HepG2 (cell line): Measurements from ENCODE around the gene ZSCAN21. TPM values are rescaled to one million over a fixed set of nuclear protein-coding genes. Genes with fewer than 3 reads are reported as not detected.

Experiments used
- ATAC-seq: fragments of 200-7000 bp; cut with Tn5 transposase; 3 replicates; pipeline ENCODE4 v1.9.1; 2020; ENCODE audit warnings: mild to moderate bottlenecking, moderate library complexity
- BruUV-seq: library from RNA; stranded (reverse); fragments of 400-500 nt; replicated peaks from 2 replicates; lab custom pipeline; 2021; lab: Mats Ljungman, UMichigan
- CTCF ChIA-PET: fragments of 300-600 bp; formaldehyde crosslinking; extraction: SDS; loops from one replicate; lab custom pipeline; 2021; ENCODE audit warnings: low total read pairs, inconsistent platforms, low intra/inter-chr PET ratio; lab: Yijun Ruan, JAX
- POLR2A ChIA-PET: fragments of 350-600 bp; sonication (Branson Sonifier 250); formaldehyde crosslinking; loops from one replicate; lab custom pipeline; 2020; ENCODE audit warnings: antibody characterized with exemption, inconsistent platforms; lab: Yijun Ruan, JAX
- DNase-seq: peaks from one replicate; pipeline ENCODE4 v3.0.0-alpha.2; 2015; ENCODE audit warnings: low spot score
- FAIRE-seq: peaks from 3 replicates; lab custom pipeline; 2011; peaks lifted over from hg19 to GRCh38; lab: Jason Lieb, UNC
- H2AFZ ChIP-seq: one replicate; pipeline ENCODE4 v1.6.1; 2011; ENCODE audit warnings: low read length, inconsistent platforms
- H3K27ac ChIP-seq: fragments of 300-600 bp; 3 replicates; pipeline ENCODE4 v1.8.0; 2011; ENCODE audit warnings: mixed run types, mild to moderate bottlenecking, mixed read lengths, low read length, inconsistent platforms; ENCODE audit not compliant: insufficient read depth; ENCODE audit errors: extremely low read length
- H3K27me3 ChIP-seq, 2 experiments: fragments of 200-600 bp in 1 of 2; 2 replicates in 1 of 2; 3 replicates in 1 of 2; pipeline versions ENCODE4 v1.6.0 to v1.8.0; 2011; ENCODE audit warnings: low read length in 2 of 2, mild to moderate bottlenecking in 2 of 2, moderate library complexity in 2 of 2, inconsistent platforms in 1 of 2; ENCODE audit not compliant: insufficient read depth in 2 of 2, control insufficient read depth in 1 of 2
- H3K36me3 ChIP-seq, 2 experiments: fragments of 200-600 bp in 1 of 2; replicated peaks in 1 of 2; 2 replicates in 1 of 2; 3 replicates in 1 of 2; pipeline versions ENCODE4 v1.5.1 to v1.8.0; 2011; ENCODE audit warnings: low read length in 2 of 2, inconsistent platforms in 1 of 2; ENCODE audit not compliant: insufficient read depth in 2 of 2, control insufficient read depth in 1 of 2
- H3K4me1 ChIP-seq: 2 replicates; pipeline ENCODE4 v1.5.1; 2012; ENCODE audit warnings: low read length, inconsistent platforms; ENCODE audit not compliant: insufficient read depth
- H3K4me2 ChIP-seq: 2 replicates; pipeline ENCODE4 v1.6.0; 2011; ENCODE audit warnings: low read depth, low read length, inconsistent platforms
- H3K4me3 ChIP-seq, 3 experiments: fragments of 200-600 bp in 1 of 3; sonication (generic), shearing (Covaris generic) in 1 of 3; replicated peaks in 1 of 3; 2 replicates each; pipeline ENCODE4 v1.5.1; 2011 to 2016; ENCODE audit warnings: low read length in 3 of 3, inconsistent platforms in 2 of 3, low read depth in 2 of 3, mild to moderate bottlenecking in 2 of 3, control low read depth in 1 of 3, mixed read lengths in 1 of 3; ENCODE audit not compliant: insufficient read depth in 1 of 3
- H3K79me2 ChIP-seq: one replicate; pipeline ENCODE4 v1.6.1; 2011; ENCODE audit warnings: low read length, inconsistent platforms; ENCODE audit not compliant: insufficient read depth
- H3K9ac ChIP-seq: 2 replicates; pipeline ENCODE4 v1.6.0; 2011; ENCODE audit warnings: mild to moderate bottlenecking, low read depth, low read length, inconsistent platforms; ENCODE audit not compliant: insufficient read depth
- H3K9me3 ChIP-seq: 2 replicates; pipeline ENCODE4 v1.5.1; 2012; ENCODE audit warnings: mild to moderate bottlenecking, low read length
- H4K20me1 ChIP-seq: 2 replicates; pipeline ENCODE4 v1.6.0; 2011; ENCODE audit warnings: inconsistent platforms, mild to moderate bottlenecking, low read length, moderate library complexity; ENCODE audit not compliant: insufficient read depth
- BCL6 ChIP-seq: IDR thresholded peaks from 2 replicates; pipeline ENCODE4 v1.6.1; 2016; ENCODE audit warnings: missing genetic modification reagents, missing compliant biosample characterization
- DBP ChIP-seq: sonication (generic); formaldehyde crosslinking; IDR thresholded peaks from 2 replicates; pipeline ENCODE4 v1.4.0; 2020; ENCODE audit warnings: missing genetic modification reagents; ENCODE audit errors: not compliant biosample characterization
- ETV5 ChIP-seq: IDR thresholded peaks from 2 replicates; pipeline ENCODE4 v1.6.1; 2018; ENCODE audit warnings: missing biosample characterization, missing genetic modification reagents, inconsistent platforms, borderline replicate concordance
- GABPA ChIP-seq, 2 experiments: IDR thresholded peaks; 2 replicates each; pipeline ENCODE4 v1.6.1; 2011 to 2016; ENCODE audit warnings: low read depth in 2 of 2, low read length in 1 of 2, missing biosample characterization in 1 of 2, missing genetic modification characterization in 1 of 2
- HNF4A ChIP-seq: sonication (generic); formaldehyde crosslinking; IDR thresholded peaks from 2 replicates; pipeline ENCODE4 v1.4.0; 2020; ENCODE audit warnings: missing genetic modification reagents
- ISX ChIP-seq: sonication (generic); formaldehyde crosslinking; conservative IDR thresholded peaks from 2 replicates; pipeline ENCODE4 v1.5.0; 2020; ENCODE audit warnings: missing genetic modification reagents
- NBN ChIP-seq: fragments of 450-650 bp; conservative IDR thresholded peaks from 2 replicates; pipeline ENCODE4 v1.6.1; 2017
- NFIC ChIP-seq: IDR thresholded peaks from 2 replicates; pipeline ENCODE4 v1.6.1; 2012; ENCODE audit warnings: mild to moderate bottlenecking, low read length, inconsistent platforms
- SAP130 ChIP-seq: IDR thresholded peaks from 2 replicates; pipeline ENCODE4 v1.6.1; 2016; ENCODE audit warnings: low read depth
- SIN3A ChIP-seq: IDR thresholded peaks from 2 replicates; pipeline ENCODE4 v1.6.1; 2011; ENCODE audit warnings: low read depth, mild to moderate bottlenecking, control low read depth, low read length, borderline replicate concordance
- SOX13 ChIP-seq, 3 experiments: fragments of 450-650 bp in 1 of 3; sonication (generic) in 1 of 3; formaldehyde crosslinking in 1 of 3; IDR thresholded peaks in 2 of 3; conservative IDR thresholded peaks in 1 of 3; 2 replicates each; pipeline versions ENCODE4 v1.5.0 to v1.6.1; 2016 to 2020; ENCODE audit warnings: antibody characterized with exemption in 1 of 3, mild to moderate bottlenecking in 1 of 3, missing compliant biosample characterization in 1 of 3, missing genetic modification reagents in 1 of 3, moderate library complexity in 1 of 3
- SOX5 ChIP-seq: IDR thresholded peaks from 2 replicates; pipeline ENCODE4 v1.6.1; 2016; ENCODE audit warnings: borderline replicate concordance
- ZNF367 ChIP-seq: sonication (generic); formaldehyde crosslinking; IDR thresholded peaks from 2 replicates; pipeline ENCODE4 v1.4.0; 2020; ENCODE audit warnings: missing genetic modification reagents, borderline replicate concordance
- ZNF607 ChIP-seq: sonication (generic); formaldehyde crosslinking; IDR thresholded peaks from 2 replicates; pipeline ENCODE4 v1.5.1; 2020; ENCODE audit warnings: missing genetic modification reagents, mild to moderate bottlenecking, borderline replicate concordance
- ZNF674 ChIP-seq: sonication (generic); formaldehyde crosslinking; IDR thresholded peaks from 2 replicates; pipeline ENCODE4 v1.5.0; 2020; ENCODE audit warnings: low read depth, mild to moderate bottlenecking, missing genetic modification reagents
- WGBS: methylation state at CpG from one replicate; pipeline ENCODE4 v1.1.6; 2017; ENCODE audit warnings: low lambda C conversion rate; 5-methylcytosine and 5-hydroxymethylcytosine counted together
- in situ Hi-C: cut with HindIII; loops from 2 replicates; pipeline ENCODE4 v1.10.0; 2017; ENCODE audit warnings: low pct_unique_long_range_greater_than_20kb; ENCODE audit not compliant: extremely low pct_ligation_motif_present
- intact Hi-C: fragments of 100-400 bp; cut with micrococcal nuclease; formaldehyde crosslinking; loops from one replicate; pipeline ENCODE4 v1.10.0; 2022; ENCODE audit not compliant: unreplicated experiment
- polyA plus RNA-seq, 8 experiments: library from polyadenylated mRNA; depleted of rRNA in 3 of 8; stranded (reverse) in 7 of 8; unstranded in 1 of 8; fragments of >200 nt; fragmentation: Illumina TruSeq in 4 of 8; extraction: Trizol in 4 of 8; gene quantifications; 2 replicates each; pipeline versions ENCODE4 v1.2.1 to v1.2.3, GENCODE V29; 2011 to 2016; ENCODE audit warnings: low read depth in 4 of 8, missing spikeins in 1 of 8, mixed read lengths in 1 of 8; ENCODE audit not compliant: insufficient read depth in 1 of 8
- total RNA-seq, 5 experiments: library from RNA; depleted of rRNA; stranded (reverse); fragments of >200 nt; fragmentation: Illumina TruSeq; extraction: Trizol; gene quantifications; 2 replicates each; pipeline ENCODE4 v1.2.3, GENCODE V29; 2016; ENCODE audit warnings: low read depth in 1 of 5
- TF ChIP-seq, protein P1 (sequence below), 2 experiments: sonication (generic) in 1 of 2; formaldehyde crosslinking in 1 of 2; IDR thresholded peaks; 2 replicates each; pipeline versions ENCODE4 v1.6.1 to v1.9.0; 2014 to 2022; ENCODE audit warnings: antibody characterized with exemption in 1 of 2, borderline replicate concordance in 1 of 2, inconsistent platforms in 1 of 2, low read depth in 1 of 2, missing genetic modification reagents in 1 of 2

Gene ZSCAN21
- total and polyA plus RNA-seq, 2 of the 13 experiments (the other 11 are each of a cell fraction or from before 2014, with no cell fraction given) = 7.0 to 10.0 TPM

- POLR2A ChIA-PET = interaction anchor here (0.9 to 2.0 kb wide), 2 partner anchors 78 to 83 kb away, joined by 3 to 8 read pairs; no protein-coding TSS in a partner anchor
- DNase-seq (peak; percentile 77), FAIRE-seq (no peak), ATAC-seq (peak; percentile 23)
- in situ Hi-C loops (no loop called here), intact Hi-C loops (loop anchor here (5.0 kb wide), 1 partner anchor 46 kb away; the partner anchor contains the start of gene MBLAC1)
- no peaks in the 10 kb centered on the region for H3K9me3 ChIP-seq
- peak overlapping the region; percentile 99 for H3K9ac ChIP-seq
- BruUV-seq = TSS peak; percentile 80
- H3K4me1 ChIP-seq = peaks cover 49% of the 10 kb centered on the region
- no peaks in the 10 kb centered on the region; a peak in 1 of 5 replicates for H3K27me3 ChIP-seq
- H3K27ac ChIP-seq = peak overlapping the region; percentile 96
- peak overlapping the region; percentile 97 for H3K4me2 ChIP-seq
- peak overlapping the region; percentile 91 to 99 (median 92) for H3K4me3 ChIP-seq
- CTCF ChIA-PET = no interaction called here
- no peak overlapping the region for H2AFZ ChIP-seq
- peaks cover 7 to 17% of the 10 kb centered on the region in 2 experiments for H3K36me3 ChIP-seq
- peaks cover 36% of the 10 kb centered on the region for H4K20me1 ChIP-seq
- 2% methylated on average over 21 of the region's 34 CpGs for WGBS
- peaks cover 53% of the 10 kb centered on the region for H3K79me2 ChIP-seq
- TF ChIP-seq NFIC = 0 out of 2 replicates have a peak, but pooled peaks have one; percentile 36
- peak; percentile 77; the same call in 1 of the 2 replicates for TF ChIP-seq ZNF367 (CRISPR knock-in tag)
- peak; percentile 44; the same call in 1 of the 2 replicates for TF ChIP-seq SAP130
- TF ChIP-seq ETV5 = peak; percentile 77; the same call in 1 of the 2 replicates
- no peak for TF ChIP-seq SOX13 (IDR thresholded peaks at IDR 0.05)
- peak in 1 of 2 experiments; percentile 14; a peak in 1 of 4 replicates for TF ChIP-seq SOX13 (CRISPR knock-in tag; conservative IDR thresholded peaks at IDR 0.05 in 1 of 2, IDR thresholded peaks at IDR 0.05 in 1 of 2)
- no peak for TF ChIP-seq GABPA (IDR thresholded peaks at IDR 0.05; ENCODE audit: low read depth, low read length)
- peak; percentile 68 for TF ChIP-seq GABPA (CRISPR knock-in tag; IDR thresholded peaks at IDR 0.05; ENCODE audit: low read depth)
- peak; percentile 25; the same call in 1 of the 2 replicates for TF ChIP-seq HNF4A (CRISPR knock-in tag)
- peak; percentile 19; the same call in 1 of the 2 replicates for TF ChIP-seq SOX5 (CRISPR knock-in tag)
- TF ChIP-seq, protein P1, sequence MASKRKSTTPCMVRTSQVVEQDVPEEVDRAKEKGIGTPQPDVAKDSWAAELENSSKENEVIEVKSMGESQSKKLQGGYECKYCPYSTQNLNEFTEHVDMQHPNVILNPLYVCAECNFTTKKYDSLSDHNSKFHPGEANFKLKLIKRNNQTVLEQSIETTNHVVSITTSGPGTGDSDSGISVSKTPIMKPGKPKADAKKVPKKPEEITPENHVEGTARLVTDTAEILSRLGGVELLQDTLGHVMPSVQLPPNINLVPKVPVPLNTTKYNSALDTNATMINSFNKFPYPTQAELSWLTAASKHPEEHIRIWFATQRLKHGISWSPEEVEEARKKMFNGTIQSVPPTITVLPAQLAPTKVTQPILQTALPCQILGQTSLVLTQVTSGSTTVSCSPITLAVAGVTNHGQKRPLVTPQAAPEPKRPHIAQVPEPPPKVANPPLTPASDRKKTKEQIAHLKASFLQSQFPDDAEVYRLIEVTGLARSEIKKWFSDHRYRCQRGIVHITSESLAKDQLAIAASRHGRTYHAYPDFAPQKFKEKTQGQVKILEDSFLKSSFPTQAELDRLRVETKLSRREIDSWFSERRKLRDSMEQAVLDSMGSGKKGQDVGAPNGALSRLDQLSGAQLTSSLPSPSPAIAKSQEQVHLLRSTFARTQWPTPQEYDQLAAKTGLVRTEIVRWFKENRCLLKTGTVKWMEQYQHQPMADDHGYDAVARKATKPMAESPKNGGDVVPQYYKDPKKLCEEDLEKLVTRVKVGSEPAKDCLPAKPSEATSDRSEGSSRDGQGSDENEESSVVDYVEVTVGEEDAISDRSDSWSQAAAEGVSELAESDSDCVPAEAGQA (IDR thresholded peaks at IDR 0.05; ENCODE audit: low read depth) = no peak
- TF ChIP-seq, protein P1 (CRISPR knock-in tag; IDR thresholded peaks at IDR 0.05; ENCODE audit: borderline replicate concordance) = 0 out of 2 replicates have a peak, but pooled peaks have one; percentile 7
- TF ChIP-seq ISX = peak; percentile 21; the same call in 1 of the 2 replicates
- TF ChIP-seq BCL6 (CRISPR knock-in tag) = peak; percentile 60
- peak; percentile 45; the same call in 1 of the 2 replicates for TF ChIP-seq ZNF607 (CRISPR knock-in tag)
- TF ChIP-seq ZNF674 (CRISPR knock-in tag) = peak; percentile 3; the same call in 1 of the 2 replicates
- 0 out of 2 replicates have a peak, but pooled peaks have one; percentile 15 for TF ChIP-seq SIN3A
- peak; percentile 53 for TF ChIP-seq DBP
- no peak for TF ChIP-seq NBN
Measured at GRCh38 chr7:100080907-100081534, 31.4 kb downstream of the ZSCAN21 start.
